Activated effector memory CD4-positive, alpha-beta T cell treated with anti-CD3 and anti-CD28 coated beads, Interleukin-2, amount 50 U/mL, for 16 hours (primary cell): Measurements from ENCODE around the gene HES1.
A peak's percentile ranks its signal among the peaks of the same experiment; 100 is the strongest.
"Not testable (repeated sequence)": the region's sequence is repeated elsewhere in the genome, so short reads cannot be mapped to it uniquely, and the experiment has no call there.

Source experiments
- DNase-seq: peaks from one replicate; pipeline ENCODE4 v3.0.0-alpha.2; 2020

The HES1 gene

GRCh38 chr3:194135806-194136518 is at the start of gene HES1:
Gene HES1, plus strand, starts transcription at chr3:194136148. Its CDS starts 233 bp downstream, at chr3:194136381.
- peak; percentile 76 for DNase-seq

- DNase-seq = no peak
Measured at GRCh38 chr3:194086388-194087075, 49.4 kb upstream of the HES1 start.

GRCh38 chr3:194087280-194087679 is 48.7 kb upstream of the HES1 start:
- no peak for DNase-seq

GRCh38 chr3:194087995-194088855 is 47.7 kb upstream of the HES1 start:
- DNase-seq = no peak

GRCh38 chr3:194089357-194090177 is 46.4 kb upstream of the HES1 start:
- peak; percentile 74 for DNase-seq

- DNase-seq = not testable (repeated sequence)
Measured at GRCh38 chr3:194090178-194090555, 45.8 kb upstream of the HES1 start.

- DNase-seq = no peak
Measured at GRCh38 chr3:194090716-194091115, 45.2 kb upstream of the HES1 start.

GRCh38 chr3:194091141-194091540 is 44.8 kb upstream of the HES1 start:
- peak; percentile 51 for DNase-seq

- not testable (repeated sequence) for DNase-seq
Measured at GRCh38 chr3:194091897-194092296, 44.1 kb upstream of the HES1 start.

- no peak for DNase-seq
Measured at GRCh38 chr3:194092881-194093301, 43.1 kb upstream of the HES1 start.

GRCh38 chr3:194093842-194094241 is 42.1 kb upstream of the HES1 start:
- no peak for DNase-seq

GRCh38 chr3:194095464-194095863 is 40.5 kb upstream of the HES1 start:
- DNase-seq = no peak

- no peak for DNase-seq
Measured at GRCh38 chr3:194095902-194096301, 40.0 kb upstream of the HES1 start.

- no peak for DNase-seq
Measured at GRCh38 chr3:194097141-194097882, 38.6 kb upstream of the HES1 start.

GRCh38 chr3:194098081-194098842 is 37.7 kb upstream of the HES1 start:
- no peak for DNase-seq

GRCh38 chr3:194098843-194099183 is 37.1 kb upstream of the HES1 start:
- no peak for DNase-seq

- no peak for DNase-seq
Measured at GRCh38 chr3:194099215-194099614, 36.7 kb upstream of the HES1 start.

- DNase-seq = no peak
Measured at GRCh38 chr3:194100856-194101390, 35.0 kb upstream of the HES1 start.

- no peak for DNase-seq
Measured at GRCh38 chr3:194101592-194102432, 34.1 kb upstream of the HES1 start.

- DNase-seq = no peak
Measured at GRCh38 chr3:194102436-194102835, 33.5 kb upstream of the HES1 start.
